Measurements from ENCODE around the gene ATP2A3. TPM values are rescaled to one million over a fixed set of nuclear protein-coding genes. Genes with fewer than 3 reads are reported as not detected.
A peak's percentile ranks its signal among the peaks of the same experiment; 100 is the strongest.

The ATP2A3 gene
- total and polyA plus RNA-seq, 12 donors = 1.3 to 29.1 (median 15.9) TPM

DNA sequence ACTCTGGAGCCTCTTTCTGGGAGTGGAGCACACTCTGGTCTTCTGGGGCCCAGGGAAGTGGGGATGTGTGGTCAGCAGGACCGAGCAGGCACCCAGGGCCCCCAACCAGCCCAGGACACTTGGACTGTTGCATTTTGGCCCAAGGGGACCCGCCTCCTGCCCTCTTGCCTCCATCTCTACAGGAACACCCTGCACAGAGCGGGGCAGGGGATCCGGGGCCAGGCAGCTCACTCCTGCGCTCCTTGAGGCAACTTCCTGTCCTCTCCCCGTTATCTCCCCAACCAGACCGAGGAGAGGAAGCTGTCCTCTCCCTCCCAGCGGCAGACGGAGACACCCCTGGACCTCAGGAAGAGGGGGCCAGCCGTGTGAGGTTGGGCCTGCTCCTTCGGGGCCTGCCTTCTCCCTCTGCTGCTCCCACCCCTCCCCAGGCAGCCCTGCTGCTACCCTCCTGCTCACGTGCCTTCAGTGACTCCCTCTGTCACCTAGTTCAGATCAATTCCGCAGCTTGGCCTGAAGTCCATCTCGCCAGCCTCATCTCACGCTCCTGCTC lies 10.0 kb upstream of the ATP2A3 start:
- Histone ChIP-seq H3K27ac (peak overlapping the region in 1 of 5 donors; percentile 34), H3K4me1 (replicated peaks in 1 of 2) (peaks cover 8 to 14% of the 10 kb centered on the region in 2 donors), H3K27me3 (no peaks in the 10 kb centered on the region), H3K9me3 (replicated peaks in 1 of 3) (peaks cover 0 to 8% (median 0%) of the 10 kb centered on the region in 3 donors), H3K4me3 (no peak overlapping the region), H3K36me3 (replicated peaks in 1 of 2) (no peaks in the 10 kb centered on the region)
- no peak for DNase-seq
- TF ChIP-seq POLR2A (IDR thresholded peaks at IDR 0.05) = no peak
- TF ChIP-seq CTCF (IDR thresholded peaks at IDR 0.05) = no peak
- WGBS, 4 donors = 62 to 83% (median 75%) methylated on average over 9 to 15 of the region's 15 CpGs
- intact Hi-C loops (cut with DNase I) = no loop called here

GRCh38 chr17:3973495-3974137 lies 9.4 kb upstream of the ATP2A3 start:
- Histone ChIP-seq H3K27ac (no peak overlapping the region), H3K4me1 (replicated peaks in 1 of 2) (peaks cover 8 to 14% of the 10 kb centered on the region in 2 donors), H3K27me3 (no peaks in the 10 kb centered on the region), H3K36me3 (replicated peaks in 1 of 2) (no peaks in the 10 kb centered on the region), H3K9me3 (replicated peaks in 1 of 3) (peaks cover 0 to 8% (median 0%) of the 10 kb centered on the region in 3 donors), H3K4me3 (no peak overlapping the region)
- TF ChIP-seq CTCF (IDR thresholded peaks at IDR 0.05) (no peak), POLR2A (IDR thresholded peaks at IDR 0.05) (no peak)
- no peak for DNase-seq
- intact Hi-C loops (cut with DNase I) = no loop called here
- WGBS, 4 donors = 82 to 94% (median 88%) methylated on average over 9 to 10 of the region's 10 CpGs

DNA sequence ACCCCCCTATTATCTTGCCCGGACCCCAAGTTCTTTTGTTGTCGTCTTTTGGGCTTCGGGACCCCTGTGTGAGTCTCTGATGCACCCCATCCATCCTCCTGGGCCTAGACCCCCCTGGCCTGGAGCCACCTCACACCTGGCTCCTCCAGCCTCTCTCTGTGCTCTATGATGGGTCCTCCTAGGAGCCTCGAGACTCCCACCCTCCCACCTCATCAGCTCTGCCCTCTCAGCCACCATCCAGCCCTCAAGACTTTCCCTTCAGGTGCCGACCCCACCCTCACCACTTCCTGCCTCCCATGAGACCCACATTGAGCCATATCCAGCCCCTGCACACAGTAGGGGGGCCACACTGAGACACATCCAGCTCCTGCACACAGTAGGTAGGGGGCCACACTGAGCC lies 8.7 kb upstream of the ATP2A3 start:
- Histone ChIP-seq H3K4me1 (replicated peaks in 1 of 2) (peaks cover 8 to 14% of the 10 kb centered on the region in 2 donors), H3K36me3 (replicated peaks in 1 of 2) (no peaks in the 10 kb centered on the region), H3K9me3 (replicated peaks in 1 of 3) (peaks cover 0 to 8% (median 0%) of the 10 kb centered on the region in 3 donors), H3K4me3 (no peak overlapping the region), H3K27ac (no peak overlapping the region), H3K27me3 (no peaks in the 10 kb centered on the region)
- DNase-seq = no peak
- intact Hi-C loops (cut with DNase I) = no loop called here
- TF ChIP-seq CTCF (IDR thresholded peaks at IDR 0.05) (no peak), POLR2A (IDR thresholded peaks at IDR 0.05) (no peak)
- 62 to 66% (median 63%) methylated on average over 5 of the region's 5 CpGs for WGBS, 4 donors

DNA sequence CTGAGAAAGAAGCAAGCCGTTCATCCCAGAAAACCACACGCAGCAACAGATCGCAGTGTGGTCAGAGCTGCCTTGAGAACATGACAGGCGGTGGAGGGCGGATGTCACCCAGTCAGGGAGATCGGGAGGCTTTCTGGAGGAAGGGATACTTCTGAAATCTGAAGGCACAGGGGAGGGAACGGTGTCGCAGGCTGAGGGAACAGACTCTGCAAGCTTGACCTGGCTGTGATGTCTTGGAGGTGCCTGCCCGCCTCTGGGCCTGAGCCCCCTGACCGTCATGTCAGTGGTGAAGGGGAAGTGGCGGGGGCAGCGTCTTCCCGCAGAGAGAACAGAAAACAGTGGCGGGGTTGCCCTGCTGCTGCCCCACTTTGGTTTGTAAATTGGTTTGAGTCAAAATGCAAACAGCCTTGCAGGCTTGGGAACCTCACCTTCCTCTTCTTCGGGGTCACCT lies 8.1 kb upstream of the ATP2A3 start:
- peaks cover 0 to 8% (median 0%) of the 10 kb centered on the region in 3 donors for H3K9me3 ChIP-seq (replicated peaks in 1 of 3)
- no peak for DNase-seq
- peaks cover 8 to 13% of the 10 kb centered on the region in 2 donors for H3K4me1 ChIP-seq (replicated peaks in 1 of 2)
- H3K36me3 ChIP-seq (replicated peaks in 1 of 2) = no peaks in the 10 kb centered on the region
- no peak overlapping the region for H3K4me3 ChIP-seq
- TF ChIP-seq POLR2A (IDR thresholded peaks at IDR 0.05) = no peak
- intact Hi-C loops (cut with DNase I) = no loop called here
- H3K27me3 ChIP-seq = no peaks in the 10 kb centered on the region
- 63 to 86% (median 69%) methylated on average over 14 to 15 of the region's 15 CpGs for WGBS, 4 donors
- H3K27ac ChIP-seq = no peak overlapping the region

Data from adrenal gland (tissue), 12 donors.